ENCODE data around the gene RRP15. TPM values are rescaled to one million over a fixed set of nuclear protein-coding genes. Genes with fewer than 3 reads are reported as not detected.
A peak's percentile ranks its signal among the peaks of the same experiment; 100 is the strongest.

RRP15 gene
- total RNA-seq, 4 donors from 2014 or later = 2.6 to 21.8 (median 12.9) TPM

DNA sequence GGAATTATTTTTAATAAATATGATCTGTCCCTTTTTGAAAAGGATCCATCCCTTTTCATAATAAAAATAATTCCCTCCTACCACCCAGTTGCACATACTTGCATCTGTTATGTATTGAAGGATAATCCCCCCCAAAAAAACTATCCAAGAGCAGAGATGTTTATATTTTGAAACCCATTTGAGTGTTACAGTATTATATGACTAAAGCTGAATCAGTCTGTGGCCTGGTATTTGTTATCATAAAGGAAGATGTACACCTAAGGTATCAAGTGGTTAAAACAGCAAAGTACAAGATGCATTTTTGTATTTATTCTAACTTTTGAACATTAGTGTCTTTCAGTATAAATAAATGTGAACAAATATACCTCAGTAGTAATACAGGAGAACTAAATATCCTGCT is 47.3 kb downstream of the RRP15 start:
- Histone ChIP-seq H3K4me3 (no peak overlapping the region), H3K9me3 (no peaks in the 10 kb centered on the region), H3K27me3 (no peaks in the 10 kb centered on the region), H3K36me3 (no peaks in the 10 kb centered on the region), H3K4me1 (no peaks in the 10 kb centered on the region), H3K27ac (no peak overlapping the region)
- no peak for DNase-seq
- TF ChIP-seq, protein P1, sequence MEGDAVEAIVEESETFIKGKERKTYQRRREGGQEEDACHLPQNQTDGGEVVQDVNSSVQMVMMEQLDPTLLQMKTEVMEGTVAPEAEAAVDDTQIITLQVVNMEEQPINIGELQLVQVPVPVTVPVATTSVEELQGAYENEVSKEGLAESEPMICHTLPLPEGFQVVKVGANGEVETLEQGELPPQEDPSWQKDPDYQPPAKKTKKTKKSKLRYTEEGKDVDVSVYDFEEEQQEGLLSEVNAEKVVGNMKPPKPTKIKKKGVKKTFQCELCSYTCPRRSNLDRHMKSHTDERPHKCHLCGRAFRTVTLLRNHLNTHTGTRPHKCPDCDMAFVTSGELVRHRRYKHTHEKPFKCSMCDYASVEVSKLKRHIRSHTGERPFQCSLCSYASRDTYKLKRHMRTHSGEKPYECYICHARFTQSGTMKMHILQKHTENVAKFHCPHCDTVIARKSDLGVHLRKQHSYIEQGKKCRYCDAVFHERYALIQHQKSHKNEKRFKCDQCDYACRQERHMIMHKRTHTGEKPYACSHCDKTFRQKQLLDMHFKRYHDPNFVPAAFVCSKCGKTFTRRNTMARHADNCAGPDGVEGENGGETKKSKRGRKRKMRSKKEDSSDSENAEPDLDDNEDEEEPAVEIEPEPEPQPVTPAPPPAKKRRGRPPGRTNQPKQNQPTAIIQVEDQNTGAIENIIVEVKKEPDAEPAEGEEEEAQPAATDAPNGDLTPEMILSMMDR (IDR thresholded peaks at IDR 0.05) = no peak
- TF ChIP-seq POLR2A (IDR thresholded peaks at IDR 0.05) = no peak
- intact Hi-C loops (cut with DNase I; ENCODE audit: low total_unique reads) = no loop called here

DNA sequence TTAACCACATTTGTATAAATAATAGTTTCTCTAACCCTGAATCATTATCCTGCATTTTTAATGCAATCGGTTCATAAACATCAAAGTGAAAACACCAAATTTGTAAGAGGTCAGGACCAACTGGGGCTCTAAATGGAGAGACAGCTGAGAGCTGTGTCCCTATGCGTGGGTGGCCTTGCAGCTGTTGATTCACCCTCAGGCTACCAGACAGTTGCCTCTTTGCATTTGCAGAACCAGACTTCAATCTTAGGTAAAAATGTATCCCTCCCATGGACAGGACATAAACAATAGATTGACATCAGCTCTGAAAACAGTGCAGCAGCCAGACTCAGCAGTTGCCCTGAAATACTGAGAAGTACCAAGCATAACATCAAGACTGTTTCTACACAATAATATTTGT is 51.2 kb downstream of the RRP15 start:
- intact Hi-C loops (cut with DNase I; ENCODE audit: low total_unique reads) = no loop called here

DNA sequence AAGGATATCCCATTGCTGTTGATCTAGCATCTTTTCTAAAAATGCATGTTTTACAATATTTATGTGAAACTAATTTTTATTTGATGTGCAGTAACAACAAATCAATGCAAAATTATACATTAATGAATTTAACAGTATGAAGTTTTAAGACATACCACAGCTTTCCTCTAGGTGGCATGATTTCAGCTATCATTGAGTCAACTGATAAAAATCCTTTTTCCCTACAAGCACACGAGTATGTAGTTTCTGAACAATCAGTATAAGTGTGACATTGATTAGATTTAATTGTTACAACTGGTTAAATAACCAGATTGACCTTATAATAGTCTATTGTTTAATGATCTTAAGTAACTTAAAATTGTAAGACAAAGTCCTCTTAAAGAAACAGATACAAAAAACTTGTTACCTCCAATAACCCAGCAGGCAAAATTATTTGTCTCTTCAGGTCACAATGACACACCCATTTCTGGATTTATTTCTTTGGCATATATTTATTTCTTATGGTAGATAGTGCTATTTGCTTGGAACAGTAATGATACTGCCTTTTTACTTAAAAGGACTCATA is 54.3 kb downstream of the RRP15 start:
- Histone ChIP-seq H3K4me3 (no peak overlapping the region), H3K36me3 (no peaks in the 10 kb centered on the region), H3K4me1 (no peaks in the 10 kb centered on the region), H3K27me3 (no peaks in the 10 kb centered on the region), H3K27ac (no peak overlapping the region), H3K9me3 (no peaks in the 10 kb centered on the region)
- intact Hi-C loops (cut with DNase I; ENCODE audit: low total_unique reads) = no loop called here
- no peak for DNase-seq
- no peak for TF ChIP-seq POLR2A (IDR thresholded peaks at IDR 0.05)
- TF ChIP-seq, protein P1 (IDR thresholded peaks at IDR 0.05) = peak; percentile 64 to 74 (median 70)

More for the DNA sequence above, 51.2 kb downstream of the RRP15 start:
- no peak overlapping the region for H3K27ac ChIP-seq
- no peak overlapping the region for H3K4me3 ChIP-seq
- TF ChIP-seq, protein P1 (IDR thresholded peaks at IDR 0.05) = no peak
- TF ChIP-seq POLR2A (IDR thresholded peaks at IDR 0.05) = no peak
- H3K36me3 ChIP-seq = no peaks in the 10 kb centered on the region
- H3K27me3 ChIP-seq = no peaks in the 10 kb centered on the region
- no peak for DNase-seq
- H3K4me1 ChIP-seq = no peaks in the 10 kb centered on the region
- H3K9me3 ChIP-seq = no peaks in the 10 kb centered on the region

- H3K36me3 ChIP-seq = no peaks in the 10 kb centered on the region
- H3K4me3 ChIP-seq = no peak overlapping the region
- no peaks in the 10 kb centered on the region for H3K27me3 ChIP-seq
- intact Hi-C loops (cut with DNase I; ENCODE audit: low total_unique reads) = no loop called here
- DNase-seq = no peak
- H3K9me3 ChIP-seq = no peaks in the 10 kb centered on the region
- H3K4me1 ChIP-seq = no peaks in the 10 kb centered on the region
- TF ChIP-seq, protein P1 (IDR thresholded peaks at IDR 0.05) = no peak
- TF ChIP-seq POLR2A (IDR thresholded peaks at IDR 0.05) = no peak
- no peak overlapping the region for H3K27ac ChIP-seq
These were observed 56.2 kb downstream of the RRP15 start for GRCh38 chr1:218341325-218341724.

- Histone ChIP-seq H3K36me3 (no peaks in the 10 kb centered on the region), H3K4me3 (no peak overlapping the region), H3K27me3 (no peaks in the 10 kb centered on the region), H3K9me3 (no peaks in the 10 kb centered on the region), H3K27ac (no peak overlapping the region), H3K4me1 (no peaks in the 10 kb centered on the region)
- DNase-seq = no peak
- TF ChIP-seq POLR2A (IDR thresholded peaks at IDR 0.05) = no peak
- TF ChIP-seq, protein P1 (IDR thresholded peaks at IDR 0.05) = no peak
- intact Hi-C loops (cut with DNase I; ENCODE audit: low total_unique reads) = no loop called here
These were observed 57.0 kb downstream of the RRP15 start for GRCh38 chr1:218342091-218342490.
